HG03432 (cell line): ENCODE data around the gene LONRF2.
"Not testable (repeated sequence)": the region's sequence is repeated elsewhere in the genome, so short reads cannot be mapped to it uniquely, and the experiment has no call there.

Experiments used
- ATAC-seq: cut with Tn5 transposase; IDR thresholded peaks from one replicate; pipeline ENCODE4 v1.9.1; 2021; ENCODE audit warnings: mild to moderate bottlenecking, moderate library complexity; ENCODE audit not compliant: unreplicated experiment

Gene LONRF2

GRCh38 chr2:100256416-100256815 is 65.9 kb downstream of the LONRF2 start:
- no peak for ATAC-seq

- ATAC-seq, result no peak
Measured at GRCh38 chr2:100254646-100255210, 67.6 kb downstream of the LONRF2 start.

GRCh38 chr2:100253786-100254185 is 68.5 kb downstream of the LONRF2 start:
- ATAC-seq, result no peak

GRCh38 chr2:100252811-100253698 is 69.2 kb downstream of the LONRF2 start:
- ATAC-seq, result no peak

- no peak for ATAC-seq
Measured at GRCh38 chr2:100250645-100251044, 71.7 kb downstream of the LONRF2 start.

- no peak for ATAC-seq
Measured at GRCh38 chr2:100248971-100249370, 73.3 kb downstream of the LONRF2 start.

GRCh38 chr2:100248556-100248955 is 73.7 kb downstream of the LONRF2 start:
- not testable (repeated sequence) for ATAC-seq

- ATAC-seq, result peak; percentile 16
Measured at GRCh38 chr2:100248044-100248330, 74.3 kb downstream of the LONRF2 start.

GRCh38 chr2:100247256-100248043 is 74.9 kb downstream of the LONRF2 start:
- ATAC-seq, result peak; percentile 88

- no peak for ATAC-seq
Measured at GRCh38 chr2:100246163-100247145, 75.8 kb downstream of the LONRF2 start.

- no peak for ATAC-seq
Measured at GRCh38 chr2:100245681-100246080, 76.6 kb downstream of the LONRF2 start.

- no peak for ATAC-seq
Measured at GRCh38 chr2:100244881-100245605, 77.3 kb downstream of the LONRF2 start.

GRCh38 chr2:100243631-100244030 is 78.7 kb downstream of the LONRF2 start:
- no peak for ATAC-seq

- peak; percentile 39 for ATAC-seq
Measured at GRCh38 chr2:100242891-100243619, 79.2 kb downstream of the LONRF2 start.

- no peak for ATAC-seq
Measured at GRCh38 chr2:100242476-100242875, 79.8 kb downstream of the LONRF2 start.

- ATAC-seq, result no peak
Measured at GRCh38 chr2:100241236-100241635, 81.1 kb downstream of the LONRF2 start.

GRCh38 chr2:100240386-100240785 is 81.9 kb downstream of the LONRF2 start:
- no peak for ATAC-seq

- ATAC-seq, result no peak
Measured at GRCh38 chr2:100239486-100240210, 82.7 kb downstream of the LONRF2 start.

- ATAC-seq, result no peak
Measured at GRCh38 chr2:100238471-100238870, 83.8 kb downstream of the LONRF2 start.
